ENCODE data around the gene ZNF273.
A peak's percentile ranks its signal among the peaks of the same experiment; 100 is the strongest.
"Not testable (repeated sequence)": the region's sequence is repeated elsewhere in the genome, so short reads cannot be mapped to it uniquely, and the experiment has no call there.

ZNF273 gene
- 11.0 to 21.7 (median 16.0) reads per million in 3 experiments for total RNA-seq

GRCh38 chr7:64902806-64903721 is at the start of gene ZNF273:
TSS of gene ZNF273 (plus strand) at chr7:64903273. CDS start at chr7:64903318, 45 bp downstream.
- DNase-seq = peak; percentile 87

- no peak for DNase-seq
Measured at GRCh38 chr7:64853679-64854078, 49.4 kb upstream of the ZNF273 start.

GRCh38 chr7:64854969-64855368 is 48.1 kb upstream of the ZNF273 start:
- DNase-seq = no peak

GRCh38 chr7:64863021-64863420 is 40.1 kb upstream of the ZNF273 start:
- no peak for DNase-seq

- DNase-seq = not testable (repeated sequence)
Measured at GRCh38 chr7:64863530-64863929, 39.5 kb upstream of the ZNF273 start.

- no peak for DNase-seq
Measured at GRCh38 chr7:64863969-64864368, 39.1 kb upstream of the ZNF273 start.

GRCh38 chr7:64867863-64868440 is 35.1 kb upstream of the ZNF273 start:
- DNase-seq = no peak

GRCh38 chr7:64868499-64868898 is 34.6 kb upstream of the ZNF273 start:
- no peak for DNase-seq

- no peak for DNase-seq
Measured at GRCh38 chr7:64869121-64869725, 33.9 kb upstream of the ZNF273 start.

GRCh38 chr7:64869912-64870562 is 33.0 kb upstream of the ZNF273 start:
- no peak for DNase-seq

GRCh38 chr7:64870656-64871055 is 32.4 kb upstream of the ZNF273 start:
- DNase-seq = no peak

- DNase-seq = no peak
Measured at GRCh38 chr7:64871761-64872160, 31.3 kb upstream of the ZNF273 start.

- DNase-seq = no peak
Measured at GRCh38 chr7:64872351-64873154, 30.5 kb upstream of the ZNF273 start.

GRCh38 chr7:64873155-64873500 is 29.9 kb upstream of the ZNF273 start:
- DNase-seq = no peak

- DNase-seq = no peak
Measured at GRCh38 chr7:64873517-64873916, 29.6 kb upstream of the ZNF273 start.

- no peak for DNase-seq
Measured at GRCh38 chr7:64874114-64874513, 29.0 kb upstream of the ZNF273 start.

GRCh38 chr7:64874562-64875250 is 28.4 kb upstream of the ZNF273 start:
- DNase-seq = no peak

GRCh38 chr7:64875258-64875657 is 27.8 kb upstream of the ZNF273 start:
- DNase-seq = no peak

- DNase-seq = no peak
Measured at GRCh38 chr7:64875658-64876406, 27.2 kb upstream of the ZNF273 start.

GRCh38 chr7:64876792-64877713 is 26.0 kb upstream of the ZNF273 start:
- DNase-seq = peak; percentile 65

All from central memory CD4-positive, alpha-beta T cell (primary cell).